ENCODE data around the gene MPHOSPH6.

DNA sequence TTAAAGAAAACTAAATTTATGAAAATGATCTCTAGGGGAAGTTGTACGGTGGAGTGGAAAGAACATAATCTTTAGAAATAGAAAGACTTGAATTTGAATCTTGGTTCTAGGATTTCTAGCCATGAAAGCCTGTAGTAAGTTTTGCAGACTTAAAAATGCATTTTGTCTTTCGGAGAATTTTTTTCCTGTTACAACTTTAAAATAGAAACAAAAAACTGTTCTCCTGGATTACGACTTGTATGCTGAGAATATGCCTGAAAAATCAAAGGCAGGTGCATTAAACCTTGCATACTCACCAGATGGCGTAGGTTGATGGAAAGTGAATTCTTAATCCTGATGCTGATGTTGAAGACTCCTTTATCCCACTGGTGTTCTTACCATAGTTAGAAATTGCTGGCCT, 7.5 kb upstream of the MPHOSPH6 start:
- TF ChIP-seq, protein P1, sequence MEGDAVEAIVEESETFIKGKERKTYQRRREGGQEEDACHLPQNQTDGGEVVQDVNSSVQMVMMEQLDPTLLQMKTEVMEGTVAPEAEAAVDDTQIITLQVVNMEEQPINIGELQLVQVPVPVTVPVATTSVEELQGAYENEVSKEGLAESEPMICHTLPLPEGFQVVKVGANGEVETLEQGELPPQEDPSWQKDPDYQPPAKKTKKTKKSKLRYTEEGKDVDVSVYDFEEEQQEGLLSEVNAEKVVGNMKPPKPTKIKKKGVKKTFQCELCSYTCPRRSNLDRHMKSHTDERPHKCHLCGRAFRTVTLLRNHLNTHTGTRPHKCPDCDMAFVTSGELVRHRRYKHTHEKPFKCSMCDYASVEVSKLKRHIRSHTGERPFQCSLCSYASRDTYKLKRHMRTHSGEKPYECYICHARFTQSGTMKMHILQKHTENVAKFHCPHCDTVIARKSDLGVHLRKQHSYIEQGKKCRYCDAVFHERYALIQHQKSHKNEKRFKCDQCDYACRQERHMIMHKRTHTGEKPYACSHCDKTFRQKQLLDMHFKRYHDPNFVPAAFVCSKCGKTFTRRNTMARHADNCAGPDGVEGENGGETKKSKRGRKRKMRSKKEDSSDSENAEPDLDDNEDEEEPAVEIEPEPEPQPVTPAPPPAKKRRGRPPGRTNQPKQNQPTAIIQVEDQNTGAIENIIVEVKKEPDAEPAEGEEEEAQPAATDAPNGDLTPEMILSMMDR (IDR thresholded peaks at IDR 0.05) = no peak
- no peak for TF ChIP-seq POLR2A (IDR thresholded peaks at IDR 0.05)
